NCI-H526 (cell line): ENCODE data around the gene C14orf119.

Experiments used
- DNase-seq, 2 experiments: peaks; one replicate each; lab custom pipeline; 2025; lab: John Stamatoyannopoulos, UW

C14orf119 gene

GRCh38 chr14:23109769-23110168, 14.5 kb downstream of the C14orf119 start:
- DNase-seq, result no peak

- DNase-seq, result no peak
Observed at GRCh38 chr14:23110579-23111365, 15.5 kb downstream of the C14orf119 start.

- no peak for DNase-seq
Observed at GRCh38 chr14:23112359-23113178, 17.3 kb downstream of the C14orf119 start.

- no peak for DNase-seq
Observed at GRCh38 chr14:23113431-23114119, 18.3 kb downstream of the C14orf119 start.

- DNase-seq, result no peak
Observed at GRCh38 chr14:23114120-23114458, 18.8 kb downstream of the C14orf119 start.

- no peak for DNase-seq
Observed at GRCh38 chr14:23114669-23115038, 19.3 kb downstream of the C14orf119 start.

GRCh38 chr14:23115039-23115731, 19.9 kb downstream of the C14orf119 start:
- DNase-seq, result no peak

- DNase-seq, result no peak
Observed at GRCh38 chr14:23115918-23116317, 20.6 kb downstream of the C14orf119 start.

GRCh38 chr14:23117371-23118020, 22.2 kb downstream of the C14orf119 start:
- DNase-seq, result no peak

- no peak for DNase-seq
Observed at GRCh38 chr14:23118506-23119362, 23.4 kb downstream of the C14orf119 start, which contains the start of gene CEBPE. Gene CEBPE (minus strand): TSS chr14:23119255. CDS start chr14:23119091, 164 bp downstream.

- DNase-seq, result no peak
Observed at GRCh38 chr14:23119363-23120327, 24.3 kb downstream of the C14orf119 start.

- peak; percentile 68 to 91 for DNase-seq
Observed at GRCh38 chr14:23120541-23121251, 25.4 kb downstream of the C14orf119 start.

- no peak for DNase-seq
Observed at GRCh38 chr14:23121361-23121771, 26.1 kb downstream of the C14orf119 start.

- DNase-seq, result no peak
Observed at GRCh38 chr14:23122086-23122485, 26.8 kb downstream of the C14orf119 start.

GRCh38 chr14:23123419-23123818, 28.1 kb downstream of the C14orf119 start:
- peak in 1 of 2 experiments; percentile 13 for DNase-seq

- DNase-seq, result no peak
Observed at GRCh38 chr14:23124337-23124954, 29.1 kb downstream of the C14orf119 start.

GRCh38 chr14:23125011-23125410, 29.7 kb downstream of the C14orf119 start:
- no peak for DNase-seq

GRCh38 chr14:23125933-23126524, 30.7 kb downstream of the C14orf119 start:
- DNase-seq, result no peak
